SK-N-SH treated with all-trans-retinoic acid at 6 μM for 48 hours (cell line): ENCODE measurements around the gene GMCL1.

Experiments
- ATAC-seq: fragments of 200-7000 bp; cut with Tn5 transposase; 3 replicates; pipeline ENCODE4 v1.9.1; 2020; ENCODE audit warnings: mild to moderate bottlenecking, moderate library complexity
- ARNTL ChIP-seq: fragments of 450-650 bp; formaldehyde crosslinking; IDR thresholded peaks from 2 replicates; pipeline ENCODE4 v1.5.0; 2020; ENCODE audit warnings: low read depth, mild to moderate bottlenecking, moderate library complexity, borderline replicate concordance
- BACH2 ChIP-seq: fragments of 250-450 bp; sonication (Bioruptor Pico); IDR thresholded peaks from 2 replicates; pipeline ENCODE4 v1.9.0; 2021; ENCODE audit warnings: mild to moderate bottlenecking, borderline replicate concordance
- CSDC2 ChIP-seq: fragments of 250-450 bp; sonication (Bioruptor Pico); IDR thresholded peaks from 2 replicates; pipeline ENCODE4 v1.5.0; 2020; ENCODE audit warnings: mild to moderate bottlenecking, moderate library complexity
- CSRNP3 ChIP-seq: fragments of 250-450 bp; sonication (Bioruptor Pico); IDR thresholded peaks from 2 replicates; pipeline ENCODE4 v1.5.1; 2021; ENCODE audit warnings: mild to moderate bottlenecking, moderate library complexity
- ESRRG ChIP-seq: fragments of 250-450 bp; sonication (Bioruptor Pico); IDR thresholded peaks from 2 replicates; pipeline ENCODE4 v1.6.1; 2021; ENCODE audit warnings: mild to moderate bottlenecking
- GLIS3 ChIP-seq: fragments of 250-450 bp; sonication (Bioruptor Pico); IDR thresholded peaks from 2 replicates; pipeline ENCODE4 v1.5.0; 2020; ENCODE audit warnings: mild to moderate bottlenecking, moderate library complexity
- OSR1 ChIP-seq: fragments of 250-450 bp; sonication (Bioruptor Pico); IDR thresholded peaks from 2 replicates; pipeline ENCODE4 v1.8.0; 2022; ENCODE audit warnings: moderate library complexity, mild to moderate bottlenecking, inconsistent platforms
- RARB ChIP-seq: fragments of 250-450 bp; sonication (Bioruptor Pico); IDR thresholded peaks from 2 replicates; pipeline ENCODE4 v1.8.0; 2021; ENCODE audit warnings: mild to moderate bottlenecking, moderate library complexity
- TCF4 ChIP-seq: fragments of 250-450 bp; sonication (Bioruptor Pico); IDR thresholded peaks from 2 replicates; pipeline ENCODE4 v1.8.0; 2021; ENCODE audit warnings: mild to moderate bottlenecking, moderate library complexity, borderline replicate concordance
- TOX ChIP-seq: fragments of 250-450 bp; sonication (Bioruptor Pico); IDR thresholded peaks from 2 replicates; pipeline ENCODE4 v1.8.0; 2021; ENCODE audit warnings: mild to moderate bottlenecking, moderate library complexity, borderline replicate concordance
- ZC3H10 ChIP-seq: fragments of 250-450 bp; sonication (Bioruptor Pico); IDR thresholded peaks from 2 replicates; pipeline ENCODE4 v1.5.1; 2021; ENCODE audit warnings: mild to moderate bottlenecking, moderate library complexity
- ZFP3 ChIP-seq: fragments of 250-450 bp; sonication (Bioruptor Pico); IDR thresholded peaks from 2 replicates; pipeline ENCODE4 v1.5.0; 2020; ENCODE audit warnings: mild to moderate bottlenecking, moderate library complexity
- ZNF565 ChIP-seq: fragments of 450-650 bp; formaldehyde crosslinking; conservative IDR thresholded peaks from 2 replicates; pipeline ENCODE4 v1.5.0; 2020; ENCODE audit warnings: low read depth, mild to moderate bottlenecking, moderate library complexity
- TF ChIP-seq, protein P1 (sequence below): fragments of 250-450 bp; sonication (Bioruptor Pico); IDR thresholded peaks from 2 replicates; pipeline ENCODE4 v1.5.0; 2020; ENCODE audit warnings: mild to moderate bottlenecking, moderate library complexity
- TF ChIP-seq, protein P2 (sequence below): fragments of 250-450 bp; sonication (Bioruptor Pico); IDR thresholded peaks from 2 replicates; pipeline ENCODE4 v1.5.1; 2020; ENCODE audit warnings: low read depth, mild to moderate bottlenecking, moderate library complexity
- TF ChIP-seq, protein P3 (sequence below): fragments of 250-450 bp; sonication (Bioruptor Pico); IDR thresholded peaks from 2 replicates; pipeline ENCODE4 v1.8.0; 2020; ENCODE audit warnings: mild to moderate bottlenecking, moderate library complexity, borderline replicate concordance

Gene GMCL1

GRCh38 chr2:69902213-69902922, 72.9 kb downstream of the GMCL1 start:
- TF ChIP-seq ZFP3 (CRISPR knock-in tag) (no peak), RARB (CRISPR knock-in tag) (no peak), BACH2 (CRISPR knock-in tag) (no peak)
- ATAC-seq, result no peak

GRCh38 chr2:69907216-69907615, 77.8 kb downstream of the GMCL1 start:
- no peak for ATAC-seq
- TF ChIP-seq TOX (CRISPR knock-in tag), result no peak
- TF ChIP-seq ZFP3 (CRISPR knock-in tag), result no peak
- TF ChIP-seq ZNF565, result no peak
- TF ChIP-seq, protein P1, sequence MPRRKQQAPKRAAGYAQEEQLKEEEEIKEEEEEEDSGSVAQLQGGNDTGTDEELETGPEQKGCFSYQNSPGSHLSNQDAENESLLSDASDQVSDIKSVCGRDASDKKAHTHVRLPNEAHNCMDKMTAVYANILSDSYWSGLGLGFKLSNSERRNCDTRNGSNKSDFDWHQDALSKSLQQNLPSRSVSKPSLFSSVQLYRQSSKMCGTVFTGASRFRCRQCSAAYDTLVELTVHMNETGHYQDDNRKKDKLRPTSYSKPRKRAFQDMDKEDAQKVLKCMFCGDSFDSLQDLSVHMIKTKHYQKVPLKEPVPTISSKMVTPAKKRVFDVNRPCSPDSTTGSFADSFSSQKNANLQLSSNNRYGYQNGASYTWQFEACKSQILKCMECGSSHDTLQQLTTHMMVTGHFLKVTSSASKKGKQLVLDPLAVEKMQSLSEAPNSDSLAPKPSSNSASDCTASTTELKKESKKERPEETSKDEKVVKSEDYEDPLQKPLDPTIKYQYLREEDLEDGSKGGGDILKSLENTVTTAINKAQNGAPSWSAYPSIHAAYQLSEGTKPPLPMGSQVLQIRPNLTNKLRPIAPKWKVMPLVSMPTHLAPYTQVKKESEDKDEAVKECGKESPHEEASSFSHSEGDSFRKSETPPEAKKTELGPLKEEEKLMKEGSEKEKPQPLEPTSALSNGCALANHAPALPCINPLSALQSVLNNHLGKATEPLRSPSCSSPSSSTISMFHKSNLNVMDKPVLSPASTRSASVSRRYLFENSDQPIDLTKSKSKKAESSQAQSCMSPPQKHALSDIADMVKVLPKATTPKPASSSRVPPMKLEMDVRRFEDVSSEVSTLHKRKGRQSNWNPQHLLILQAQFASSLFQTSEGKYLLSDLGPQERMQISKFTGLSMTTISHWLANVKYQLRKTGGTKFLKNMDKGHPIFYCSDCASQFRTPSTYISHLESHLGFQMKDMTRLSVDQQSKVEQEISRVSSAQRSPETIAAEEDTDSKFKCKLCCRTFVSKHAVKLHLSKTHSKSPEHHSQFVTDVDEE, result no peak
- TF ChIP-seq OSR1 (CRISPR knock-in tag), result no peak
- no peak for TF ChIP-seq GLIS3 (CRISPR knock-in tag)
- TF ChIP-seq RARB (CRISPR knock-in tag), result no peak
- no peak for TF ChIP-seq ARNTL (CRISPR knock-in tag)
- TF ChIP-seq, all 23 proteins: peak for 0

- ATAC-seq, result no peak
Measured at GRCh38 chr2:69911985-69912563, 82.6 kb downstream of the GMCL1 start.

DNA sequence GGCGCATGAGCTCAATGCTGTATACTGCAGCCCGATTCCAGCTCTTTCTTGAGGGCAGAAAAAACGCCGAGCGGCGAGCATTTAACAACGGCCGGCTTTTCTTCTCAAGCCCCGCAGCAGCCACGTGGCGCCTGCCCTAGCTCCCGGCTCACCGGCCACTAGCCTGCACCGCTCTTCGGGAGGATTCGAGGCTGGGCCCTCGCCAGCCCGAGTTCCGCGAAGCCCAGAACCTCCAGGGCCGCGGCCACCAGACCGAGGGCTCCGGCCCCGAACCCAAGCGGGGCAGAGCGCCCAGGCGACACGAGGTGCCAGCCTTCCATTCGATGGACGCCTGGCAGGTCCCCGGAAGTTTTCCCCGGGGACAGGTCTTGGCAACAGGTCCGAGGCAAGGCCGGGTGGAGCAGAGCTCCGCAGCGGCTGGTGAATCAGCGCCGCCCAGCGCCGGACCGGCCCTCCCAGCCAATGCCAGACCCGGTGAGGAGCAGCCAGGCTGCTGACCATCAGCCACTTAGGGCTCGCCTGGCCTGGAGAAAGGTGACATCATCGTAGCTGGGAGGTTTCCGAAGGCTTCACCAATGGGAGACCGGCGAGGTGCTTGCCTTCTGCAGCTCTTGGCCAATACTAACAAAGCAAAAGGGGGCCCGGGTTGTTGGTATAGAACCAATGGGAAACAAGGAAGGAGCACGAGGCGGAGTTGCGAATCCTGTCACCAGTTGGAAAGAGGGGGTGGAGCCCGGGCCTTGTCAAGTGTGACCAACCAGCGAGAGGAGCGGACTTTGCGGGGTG, 84.9 kb downstream of the GMCL1 start:
- ATAC-seq, result peak; percentile 94
- TF ChIP-seq ESRRG (no peak), CSDC2 (peak; percentile 74; the same call in 1 of the 2 replicates), OSR1 (CRISPR knock-in tag) (no peak), ZFP3 (CRISPR knock-in tag) (peak; percentile 74), GLIS3 (CRISPR knock-in tag) (peak; percentile 80; the same call in 1 of the 2 replicates), CSRNP3 (CRISPR knock-in tag) (no peak), BACH2 (CRISPR knock-in tag) (no peak), ZC3H10 (CRISPR knock-in tag) (no peak), TCF4 (CRISPR knock-in tag) (peak; percentile 49; the same call in 1 of the 2 replicates)
- TF ChIP-seq, protein P2, sequence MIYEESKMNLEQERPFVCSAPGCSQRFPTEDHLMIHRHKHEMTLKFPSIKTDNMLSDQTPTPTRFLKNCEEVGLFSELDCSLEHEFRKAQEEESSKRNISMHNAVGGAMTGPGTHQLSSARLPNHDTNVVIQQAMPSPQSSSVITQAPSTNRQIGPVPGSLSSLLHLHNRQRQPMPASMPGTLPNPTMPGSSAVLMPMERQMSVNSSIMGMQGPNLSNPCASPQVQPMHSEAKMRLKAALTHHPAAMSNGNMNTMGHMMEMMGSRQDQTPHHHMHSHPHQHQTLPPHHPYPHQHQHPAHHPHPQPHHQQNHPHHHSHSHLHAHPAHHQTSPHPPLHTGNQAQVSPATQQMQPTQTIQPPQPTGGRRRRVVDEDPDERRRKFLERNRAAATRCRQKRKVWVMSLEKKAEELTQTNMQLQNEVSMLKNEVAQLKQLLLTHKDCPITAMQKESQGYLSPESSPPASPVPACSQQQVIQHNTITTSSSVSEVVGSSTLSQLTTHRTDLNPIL (CRISPR knock-in tag), result no peak
- TF ChIP-seq, protein P3, sequence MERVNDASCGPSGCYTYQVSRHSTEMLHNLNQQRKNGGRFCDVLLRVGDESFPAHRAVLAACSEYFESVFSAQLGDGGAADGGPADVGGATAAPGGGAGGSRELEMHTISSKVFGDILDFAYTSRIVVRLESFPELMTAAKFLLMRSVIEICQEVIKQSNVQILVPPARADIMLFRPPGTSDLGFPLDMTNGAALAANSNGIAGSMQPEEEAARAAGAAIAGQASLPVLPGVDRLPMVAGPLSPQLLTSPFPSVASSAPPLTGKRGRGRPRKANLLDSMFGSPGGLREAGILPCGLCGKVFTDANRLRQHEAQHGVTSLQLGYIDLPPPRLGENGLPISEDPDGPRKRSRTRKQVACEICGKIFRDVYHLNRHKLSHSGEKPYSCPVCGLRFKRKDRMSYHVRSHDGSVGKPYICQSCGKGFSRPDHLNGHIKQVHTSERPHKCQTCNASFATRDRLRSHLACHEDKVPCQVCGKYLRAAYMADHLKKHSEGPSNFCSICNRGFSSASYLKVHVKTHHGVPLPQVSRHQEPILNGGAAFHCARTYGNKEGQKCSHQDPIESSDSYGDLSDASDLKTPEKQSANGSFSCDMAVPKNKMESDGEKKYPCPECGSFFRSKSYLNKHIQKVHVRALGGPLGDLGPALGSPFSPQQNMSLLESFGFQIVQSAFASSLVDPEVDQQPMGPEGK (CRISPR knock-in tag), result peak; percentile 41; the same call in 1 of the 2 replicates
- TF ChIP-seq, protein P1, result peak; percentile 16; the same call in 1 of the 2 replicates

More at GRCh38 chr2:69911985-69912563, 82.6 kb downstream of the GMCL1 start:
- no peak for TF ChIP-seq TOX (CRISPR knock-in tag)
- TF ChIP-seq, protein P1, result no peak
- TF ChIP-seq ARNTL (CRISPR knock-in tag), result no peak
